H4 (cell line): ENCODE measurements around the gene IGFL3. TPM values are rescaled to one million over a fixed set of nuclear protein-coding genes. Genes with fewer than 3 reads are reported as not detected.
"Not testable (repeated sequence)": the region's sequence is repeated elsewhere in the genome, so short reads cannot be mapped to it uniquely, and the experiment has no call there.

ENCODE experiments used
- DNase-seq: peaks from one replicate; pipeline ENCODE4 v3.0.0-alpha.2; 2015; ENCODE audit warnings: low spot score
- total RNA-seq: library from RNA; depleted of rRNA; stranded (reverse); fragments of >200 nt; shearing (Covaris generic); gene quantifications from 2 replicates; pipeline ENCODE4 v1.2.3, GENCODE V29; 2014; rRNA removed

Gene IGFL3
- total RNA-seq, result 3.3 TPM in 1 of 2 replicates, not detected in the other

- DNase-seq, result no peak
These were observed at the start of gene IGFL3 for GRCh38 chr19:46124638-46125115. IGFL3 (minus strand) TSS chr19:46124688; CDS start chr19:46124649, 39 bp downstream.

- DNase-seq, result no peak
These were observed 49.5 kb upstream of the IGFL3 start for GRCh38 chr19:46173886-46174480.

- DNase-seq, result no peak
These were observed 38.2 kb upstream of the IGFL3 start for GRCh38 chr19:46162731-46163130.

- not testable (repeated sequence) for DNase-seq
These were observed 37.3 kb upstream of the IGFL3 start for GRCh38 chr19:46161642-46162257.

- no peak for DNase-seq
These were observed 35.8 kb upstream of the IGFL3 start for GRCh38 chr19:46160233-46160775.

GRCh38 chr19:46159418-46160232 is 35.1 kb upstream of the IGFL3 start:
- DNase-seq, result no peak

GRCh38 chr19:46155237-46155636 is 30.7 kb upstream of the IGFL3 start:
- DNase-seq, result peak; percentile 78

- no peak for DNase-seq
These were observed 26.1 kb upstream of the IGFL3 start for GRCh38 chr19:46150606-46151005.

GRCh38 chr19:46147791-46148288 is 23.4 kb upstream of the IGFL3 start, which contains the start of gene IGFL2:
IGFL2 (plus strand) TSS chr19:46148238; CDS start chr19:46148279, 41 bp downstream.
- DNase-seq, result no peak

- no peak for DNase-seq
These were observed 22.8 kb upstream of the IGFL3 start for GRCh38 chr19:46147166-46147740.

- no peak for DNase-seq
These were observed 20.3 kb upstream of the IGFL3 start for GRCh38 chr19:46144756-46145155.

GRCh38 chr19:46142294-46142693 is 17.8 kb upstream of the IGFL3 start:
- DNase-seq, result no peak

- no peak for DNase-seq
These were observed 16.9 kb upstream of the IGFL3 start for GRCh38 chr19:46141421-46141820.

- no peak for DNase-seq
These were observed 13.5 kb upstream of the IGFL3 start for GRCh38 chr19:46137915-46138473.

GRCh38 chr19:46134527-46134926 is 10.0 kb upstream of the IGFL3 start:
- no peak for DNase-seq

GRCh38 chr19:46133777-46134241 is 9.3 kb upstream of the IGFL3 start:
- no peak for DNase-seq

GRCh38 chr19:46133101-46133627 is 8.7 kb upstream of the IGFL3 start:
- peak; percentile 100 for DNase-seq

- no peak for DNase-seq
These were observed 8.1 kb upstream of the IGFL3 start for GRCh38 chr19:46132508-46133100.

GRCh38 chr19:46131485-46132143 is 7.1 kb upstream of the IGFL3 start:
- DNase-seq, result no peak

- DNase-seq, result no peak
These were observed 1.6 kb upstream of the IGFL3 start for GRCh38 chr19:46126086-46126580.
